K562 (cell line): ENCODE results near the gene LRRC1. TPM values are rescaled to one million over a fixed set of nuclear protein-coding genes. Genes with fewer than 3 reads are reported as not detected.

Experiments
- ATAC-seq: fragments of 200-7000 bp; cut with Tn5 transposase; 3 replicates; pipeline ENCODE4 v1.9.1; 2020; ENCODE audit warnings: moderate library complexity
- BruUV-seq: library from RNA; stranded (reverse); fragments of 400-500 nt; replicated peaks from 2 replicates; lab custom pipeline; 2021; lab: Mats Ljungman, UMichigan
- CTCF ChIA-PET: fragments of 300-600 bp; formaldehyde crosslinking; extraction: SDS; loops from one replicate; lab custom pipeline; 2021; ENCODE audit warnings: low intra/inter-chr PET ratio; lab: Yijun Ruan, JAX
- POLR2A ChIA-PET: fragments of 300-600, 350-650 bp; sonication (Branson Sonifier 250); formaldehyde crosslinking; extraction: SDS; loops from one replicate; lab custom pipeline; 2021; ENCODE audit warnings: antibody characterized with exemption, inconsistent platforms; lab: Yijun Ruan, JAX
- DNase-seq, 4 experiments: peaks; one replicate each; pipeline versions ENCODE4 v3.0.0 to v3.0.0-alpha.2; 2011 to 2018; ENCODE audit warnings: low spot score in 3 of 4, mixed read lengths in 3 of 4; ENCODE audit errors: extremely low read depth in 1 of 4
- FAIRE-seq: peaks from 2 replicates; lab custom pipeline; 2011; peaks lifted over from hg19 to GRCh38; lab: Jason Lieb, UNC
- H2AFZ ChIP-seq: 2 replicates; pipeline ENCODE4 v1.6.0; 2011; ENCODE audit warnings: low read depth, low read length, control low read depth, inconsistent platforms
- H3K27ac ChIP-seq: fragments of 200-600 bp; 3 replicates; pipeline ENCODE4 v1.8.0; 2011; ENCODE audit warnings: low read depth, mild to moderate bottlenecking, control low read depth, inconsistent platforms, low read length, moderate library complexity, mixed read lengths; ENCODE audit errors: extremely low read depth
- H3K27me3 ChIP-seq, 2 experiments: fragments of 300-600 bp in 1 of 2; 2 replicates in 1 of 2; 3 replicates in 1 of 2; pipeline versions ENCODE4 v1.6.0 to v1.8.0; 2011; ENCODE audit warnings: inconsistent platforms in 2 of 2, low read length in 2 of 2, mild to moderate bottlenecking in 1 of 2, mixed read lengths in 1 of 2, moderate library complexity in 1 of 2; ENCODE audit not compliant: control insufficient read depth in 2 of 2, insufficient read depth in 2 of 2
- H3K36me3 ChIP-seq: fragments of 300-600 bp; 3 replicates; pipeline ENCODE4 v1.8.0; 2011; ENCODE audit warnings: mild to moderate bottlenecking, low read length, inconsistent platforms; ENCODE audit not compliant: control insufficient read depth, insufficient read depth
- H3K4me1 ChIP-seq, 2 experiments: fragments of 200-600 bp in 1 of 2; replicated peaks in 1 of 2; 2 replicates in 1 of 2; 3 replicates in 1 of 2; pipeline versions ENCODE4 v1.5.1 to v1.8.0; 2011; ENCODE audit warnings: inconsistent platforms in 2 of 2, low read length in 2 of 2, mild to moderate bottlenecking in 1 of 2, mixed read lengths in 1 of 2, moderate library complexity in 1 of 2; ENCODE audit not compliant: control insufficient read depth in 2 of 2, insufficient read depth in 2 of 2
- H3K4me2 ChIP-seq: 2 replicates; pipeline ENCODE4 v1.6.1; 2011; ENCODE audit warnings: low read length, control low read depth, inconsistent platforms, mixed read lengths; ENCODE audit not compliant: insufficient read depth
- H3K4me3 ChIP-seq: fragments of 200-600 bp; sonication (generic), shearing (Covaris generic); 2 replicates; pipeline ENCODE4 v1.5.1; 2016; ENCODE audit warnings: control low read depth, inconsistent platforms
- H3K79me2 ChIP-seq: fragments of 200-600 bp; 3 replicates; pipeline ENCODE4 v1.8.0; 2011; ENCODE audit warnings: low read length, inconsistent platforms; ENCODE audit not compliant: control insufficient read depth, insufficient read depth
- H3K9ac ChIP-seq, 2 experiments: 2 replicates each; pipeline versions ENCODE4 v1.6.0 to v1.6.1; 2011; ENCODE audit warnings: low read depth in 2 of 2, low read length in 2 of 2, control low read depth in 1 of 2, inconsistent platforms in 1 of 2, mild to moderate bottlenecking in 1 of 2, mixed read lengths in 1 of 2; ENCODE audit not compliant: insufficient read depth in 1 of 2
- H3K9me1 ChIP-seq: one replicate; pipeline ENCODE4 v1.6.0; 2011; ENCODE audit warnings: inconsistent platforms, mild to moderate bottlenecking, low read length, moderate library complexity; ENCODE audit not compliant: control insufficient read depth, insufficient read depth
- H3K9me3 ChIP-seq: replicated peaks from 2 replicates; pipeline ENCODE4 v1.5.1; 2011; ENCODE audit warnings: low read depth, low read length, inconsistent platforms; ENCODE audit not compliant: control insufficient read depth, insufficient read depth
- H4K20me1 ChIP-seq: replicated peaks from 2 replicates; pipeline ENCODE4 v1.6.1; 2011; ENCODE audit warnings: low read length, inconsistent platforms, mixed read lengths; ENCODE audit not compliant: control insufficient read depth, insufficient read depth
- RNF219 ChIP-seq: fragments of 250-450 bp; sonication (Bioruptor Pico); IDR thresholded peaks from 2 replicates; pipeline ENCODE4 v1.5.0; 2022; ENCODE audit warnings: mild to moderate bottlenecking
- SRSF3 ChIP-seq: fragments of 200-400 bp; formaldehyde crosslinking; IDR thresholded peaks from 2 replicates; pipeline ENCODE4 v1.6.1; 2016; ENCODE audit warnings: mild to moderate bottlenecking, low read length, moderate library complexity; ENCODE audit not compliant: insufficient read depth
- ZNF134 ChIP-seq: fragments of 250-450 bp; sonication (Bioruptor Pico); conservative IDR thresholded peaks from 2 replicates; pipeline ENCODE4 v1.4.0; 2020
- ZNF263 ChIP-seq: sonication (generic); formaldehyde crosslinking; IDR thresholded peaks from 2 replicates; pipeline ENCODE4 v1.8.0; 2022; ENCODE audit warnings: mild to moderate bottlenecking, missing genetic modification reagents, borderline replicate concordance
- ZNF444 ChIP-seq: fragments of 250-450 bp; sonication (Bioruptor Pico); IDR thresholded peaks from 2 replicates; pipeline ENCODE4 v1.4.0; 2020; ENCODE audit warnings: mild to moderate bottlenecking, moderate library complexity
- ZNF668 ChIP-seq: fragments of 250-450 bp; sonication (Bioruptor Pico); IDR thresholded peaks from 2 replicates; pipeline ENCODE4 v1.8.0; 2022; ENCODE audit warnings: mild to moderate bottlenecking, inconsistent platforms
- ZNF77 ChIP-seq: fragments of 250-450 bp; sonication (Bioruptor Pico); IDR thresholded peaks from 2 replicates; pipeline ENCODE4 v1.5.0; 2020
- in situ Hi-C: fragments of 300-500 bp; cut with MboI; formaldehyde crosslinking; loops from 4 replicates; pipeline ENCODE4 v1.15.0; 2018; ENCODE audit warnings: inconsistent platforms, mixed read lengths
- intact Hi-C: fragments of 100-400 bp; cut with micrococcal nuclease; formaldehyde crosslinking; loops from 2 replicates; pipeline ENCODE4 v1.14.2; 2022
- polyA plus RNA-seq, 8 experiments: library from polyadenylated mRNA; depleted of rRNA in 4 of 8; stranded (reverse) in 5 of 8; unstranded in 3 of 8; fragments of >200 nt; fragmentation: Nextera tagmentation in 2 of 8; fragmentation: Illumina TruSeq in 1 of 8; extraction: Ambion mirVana in 2 of 8; extraction: Trizol in 1 of 8; gene quantifications; 2 replicates each; pipeline versions ENCODE4 v1.2.1 to v1.2.3, GENCODE V29; 2011 to 2014; ENCODE audit warnings: inconsistent platforms in 1 of 8, missing spikeins in 1 of 8
- total RNA-seq, 7 experiments: library from RNA; depleted of rRNA in 6 of 7; stranded (reverse); fragments of >200 nt in 6 of 7; fragmentation: Illumina TruSeq in 2 of 7; extraction: Trizol in 2 of 7; gene quantifications; 2 replicates each; pipeline versions ENCODE4 v1.2.1 to v1.2.3, GENCODE V29; 2011 to 2021; ENCODE audit warnings: low replicate concordance in 1 of 7
- TF ChIP-seq, protein P1 (sequence below): sonication (generic); formaldehyde crosslinking; IDR thresholded peaks from 2 replicates; pipeline ENCODE4 v1.8.0; 2022; ENCODE audit warnings: mild to moderate bottlenecking, low read depth, missing genetic modification reagents
- TF ChIP-seq, protein P2 (sequence below): sonication (generic); formaldehyde crosslinking; IDR thresholded peaks from 2 replicates; pipeline ENCODE4 v1.8.0; 2022; ENCODE audit warnings: missing genetic modification reagents, mild to moderate bottlenecking, borderline replicate concordance

LRRC1 gene
- total and polyA plus RNA-seq, 9 of the 15 experiments (the other 6 are each of a cell fraction or from before 2014, with no cell fraction given) = not detected

DNA sequence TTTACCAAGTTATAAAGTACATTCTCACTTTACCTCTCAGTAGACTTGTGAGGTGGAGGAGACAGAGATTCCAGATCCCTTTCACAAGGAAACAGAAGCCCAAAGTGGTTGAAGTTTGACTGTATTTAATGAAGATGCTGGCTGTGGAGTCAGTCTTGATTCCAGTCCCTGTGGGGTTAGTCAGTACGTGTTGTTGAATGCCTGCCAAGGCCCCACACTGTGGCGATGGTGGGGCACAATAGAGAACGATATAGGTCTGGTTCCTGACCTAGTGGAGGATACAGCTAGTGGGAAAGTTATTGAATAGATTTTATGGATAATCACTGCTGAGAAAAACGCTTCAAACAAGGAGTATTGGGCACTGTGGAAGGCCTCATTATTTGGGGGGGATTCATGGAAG lies 71.4 kb downstream of the LRRC1 start (continued):
- no peak for TF ChIP-seq ZNF263 (CRISPR knock-in tag)
- TF ChIP-seq RNF219 = no peak
- TF ChIP-seq ZNF444 (CRISPR knock-in tag) = no peak

GRCh38 chr6:53868626-53869025 lies 73.8 kb downstream of the LRRC1 start:
- H3K9ac ChIP-seq = no peak overlapping the region
- no TSS peak for BruUV-seq
- H3K27ac ChIP-seq = no peak overlapping the region
- H3K79me2 ChIP-seq = no peaks in the 10 kb centered on the region
- FAIRE-seq = no peak
- DNase-seq = no peak
- H3K4me2 ChIP-seq = no peak overlapping the region
- ChIA-PET CTCF (no interaction called here), POLR2A (no interaction called here)
- H3K9me3 ChIP-seq = no peaks in the 10 kb centered on the region
- no peaks in the 10 kb centered on the region for H4K20me1 ChIP-seq
- H3K4me1 ChIP-seq = no peaks in the 10 kb centered on the region
- in situ Hi-C loops = no loop called here
- H3K4me3 ChIP-seq = no peak overlapping the region
- no peak overlapping the region for H2AFZ ChIP-seq
- no peaks in the 10 kb centered on the region for H3K36me3 ChIP-seq
- TF ChIP-seq, protein P1, sequence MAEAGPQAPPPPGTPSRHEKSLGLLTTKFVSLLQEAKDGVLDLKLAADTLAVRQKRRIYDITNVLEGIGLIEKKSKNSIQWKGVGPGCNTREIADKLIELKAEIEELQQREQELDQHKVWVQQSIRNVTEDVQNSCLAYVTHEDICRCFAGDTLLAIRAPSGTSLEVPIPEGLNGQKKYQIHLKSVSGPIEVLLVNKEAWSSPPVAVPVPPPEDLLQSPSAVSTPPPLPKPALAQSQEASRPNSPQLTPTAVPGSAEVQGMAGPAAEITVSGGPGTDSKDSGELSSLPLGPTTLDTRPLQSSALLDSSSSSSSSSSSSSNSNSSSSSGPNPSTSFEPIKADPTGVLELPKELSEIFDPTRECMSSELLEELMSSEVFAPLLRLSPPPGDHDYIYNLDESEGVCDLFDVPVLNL (CRISPR knock-in tag) = no peak
- no peak for TF ChIP-seq SRSF3
- no peak for TF ChIP-seq ZNF134
- TF ChIP-seq ZNF77 (CRISPR knock-in tag) = no peak
- no peak for TF ChIP-seq ZNF668
- TF ChIP-seq, protein P2, sequence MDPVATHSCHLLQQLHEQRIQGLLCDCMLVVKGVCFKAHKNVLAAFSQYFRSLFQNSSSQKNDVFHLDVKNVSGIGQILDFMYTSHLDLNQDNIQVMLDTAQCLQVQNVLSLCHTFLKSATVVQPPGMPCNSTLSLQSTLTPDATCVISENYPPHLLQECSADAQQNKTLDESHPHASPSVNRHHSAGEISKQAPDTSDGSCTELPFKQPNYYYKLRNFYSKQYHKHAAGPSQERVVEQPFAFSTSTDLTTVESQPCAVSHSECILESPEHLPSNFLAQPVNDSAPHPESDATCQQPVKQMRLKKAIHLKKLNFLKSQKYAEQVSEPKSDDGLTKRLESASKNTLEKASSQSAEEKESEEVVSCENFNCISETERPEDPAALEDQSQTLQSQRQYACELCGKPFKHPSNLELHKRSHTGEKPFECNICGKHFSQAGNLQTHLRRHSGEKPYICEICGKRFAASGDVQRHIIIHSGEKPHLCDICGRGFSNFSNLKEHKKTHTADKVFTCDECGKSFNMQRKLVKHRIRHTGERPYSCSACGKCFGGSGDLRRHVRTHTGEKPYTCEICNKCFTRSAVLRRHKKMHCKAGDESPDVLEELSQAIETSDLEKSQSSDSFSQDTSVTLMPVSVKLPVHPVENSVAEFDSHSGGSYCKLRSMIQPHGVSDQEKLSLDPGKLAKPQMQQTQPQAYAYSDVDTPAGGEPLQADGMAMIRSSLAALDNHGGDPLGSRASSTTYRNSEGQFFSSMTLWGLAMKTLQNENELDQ = no peak
- TF ChIP-seq, all 486 proteins: peak for 0
- intact Hi-C loops = no loop called here
- Histone ChIP-seq H3K9me1 (no peaks in the 10 kb centered on the region), H3K27me3 (no peaks in the 10 kb centered on the region)
- no peak for ATAC-seq
